B cell (primary cell): ENCODE results near the gene SIK3.

Experiments
- EZH2 ChIP-seq: IDR thresholded peaks from 2 replicates; pipeline ENCODE4 v1.6.1; 2012; ENCODE audit warnings: borderline replicate concordance, low read depth, mild to moderate bottlenecking, moderate library complexity, low read length; ENCODE audit not compliant: insufficient read depth, poor library complexity, severe bottlenecking
- TF ChIP-seq, protein P1 (sequence below): fragments of 200-600 bp; IDR thresholded peaks from one replicate; pipeline ENCODE4 v1.8.0; 2022; ENCODE audit warnings: antibody characterized with exemption, mild to moderate bottlenecking

GRCh38 chr11:117096201-117096991, 1.8 kb downstream of the SIK3 start:
- TF ChIP-seq, protein P1, sequence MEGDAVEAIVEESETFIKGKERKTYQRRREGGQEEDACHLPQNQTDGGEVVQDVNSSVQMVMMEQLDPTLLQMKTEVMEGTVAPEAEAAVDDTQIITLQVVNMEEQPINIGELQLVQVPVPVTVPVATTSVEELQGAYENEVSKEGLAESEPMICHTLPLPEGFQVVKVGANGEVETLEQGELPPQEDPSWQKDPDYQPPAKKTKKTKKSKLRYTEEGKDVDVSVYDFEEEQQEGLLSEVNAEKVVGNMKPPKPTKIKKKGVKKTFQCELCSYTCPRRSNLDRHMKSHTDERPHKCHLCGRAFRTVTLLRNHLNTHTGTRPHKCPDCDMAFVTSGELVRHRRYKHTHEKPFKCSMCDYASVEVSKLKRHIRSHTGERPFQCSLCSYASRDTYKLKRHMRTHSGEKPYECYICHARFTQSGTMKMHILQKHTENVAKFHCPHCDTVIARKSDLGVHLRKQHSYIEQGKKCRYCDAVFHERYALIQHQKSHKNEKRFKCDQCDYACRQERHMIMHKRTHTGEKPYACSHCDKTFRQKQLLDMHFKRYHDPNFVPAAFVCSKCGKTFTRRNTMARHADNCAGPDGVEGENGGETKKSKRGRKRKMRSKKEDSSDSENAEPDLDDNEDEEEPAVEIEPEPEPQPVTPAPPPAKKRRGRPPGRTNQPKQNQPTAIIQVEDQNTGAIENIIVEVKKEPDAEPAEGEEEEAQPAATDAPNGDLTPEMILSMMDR = no peak
- no peak for TF ChIP-seq EZH2
